ENCODE results near the gene SNX5. TPM values are rescaled to one million over a fixed set of nuclear protein-coding genes. Genes with fewer than 3 reads are reported as not detected.

SNX5 gene
- total and polyA plus RNA-seq, 9 of the 15 experiments (the other 6 are each of a cell fraction or from before 2014, with no cell fraction given), result 53.5 to 276 (median 160) TPM

DNA sequence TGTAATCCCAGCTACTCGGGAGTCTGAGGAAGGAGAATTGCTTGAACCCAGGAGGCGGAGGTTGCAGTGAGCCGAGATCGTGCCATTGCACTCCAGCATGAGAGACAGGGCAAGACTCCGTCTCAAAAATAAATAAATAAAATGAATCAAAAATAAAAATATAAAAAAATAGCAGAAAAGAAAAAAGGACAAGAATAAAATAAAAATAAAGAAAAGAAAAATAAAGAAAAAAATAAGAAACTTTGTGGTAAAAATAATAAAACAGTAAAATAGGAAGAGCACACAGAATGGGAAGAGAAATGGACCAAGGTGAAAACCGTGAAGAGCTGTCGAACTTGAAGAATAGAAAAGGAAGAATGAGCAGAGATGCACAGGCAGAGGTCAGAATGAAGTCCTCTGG lies 63.0 kb downstream of the SNX5 start:
- no peak overlapping the region for H3K4me2 ChIP-seq (ENCODE audit: insufficient read depth, low read length)
- POLR2A ChIA-PET, result no interaction called here
- no peak overlapping the region for H3K9ac ChIP-seq (ENCODE audit: insufficient read depth in 1 of 2, low read depth in 2 of 2, low read length in 2 of 2)
- H3K4me3 ChIP-seq, result no peak overlapping the region
- CTCF ChIA-PET (ENCODE audit: low intra/inter-chr PET ratio), result no interaction called here
- in situ Hi-C loops (cut with MboI), result no loop called here
- ATAC-seq (no peak), FAIRE-seq (no peak), DNase-seq (ENCODE audit: extremely low read depth in 1 of 4, low spot score in 3 of 4) (no peak)
- H4K20me1 ChIP-seq (replicated peaks; ENCODE audit: control insufficient read depth, insufficient read depth, low read length), result no peaks in the 10 kb centered on the region
- H3K9me1 ChIP-seq (ENCODE audit: control insufficient read depth, insufficient read depth, low read length), result no peaks in the 10 kb centered on the region
- no peaks in the 10 kb centered on the region for H3K27me3 ChIP-seq (ENCODE audit: control insufficient read depth in 2 of 2, insufficient read depth in 2 of 2, low read length in 2 of 2)
- peaks cover 3 to 12% of the 10 kb centered on the region in 2 experiments; a peak in 4 of 5 replicates for H3K4me1 ChIP-seq (replicated peaks in 1 of 2; ENCODE audit: control insufficient read depth in 2 of 2, insufficient read depth in 2 of 2, low read length in 2 of 2)
- no peaks in the 10 kb centered on the region for H3K9me3 ChIP-seq (replicated peaks; ENCODE audit: control insufficient read depth, insufficient read depth, low read depth, low read length)
- no peak overlapping the region for H3K27ac ChIP-seq (ENCODE audit: extremely low read depth, low read depth, low read length)
- 56% methylated on average over 6 of the region's 7 CpGs for WGBS (ENCODE audit: insufficient coverage, low coverage, missing lambda C conversion rate)
- H2AFZ ChIP-seq (ENCODE audit: low read depth, low read length), result no peak overlapping the region
- no peaks in the 10 kb centered on the region for H3K36me3 ChIP-seq (ENCODE audit: control insufficient read depth, insufficient read depth, low read length)
- intact Hi-C loops (cut with micrococcal nuclease), result no loop called here
- no peak for TF ChIP-seq TBP (optimal IDR thresholded peaks at IDR 0.05; ENCODE audit: low read depth, low read length)
- TF ChIP-seq RBM17 (IDR thresholded peaks at IDR 0.05; ENCODE audit: borderline replicate concordance, low read depth, low read length), result no peak
- no peak for TF ChIP-seq BHLHE40 (IDR thresholded peaks at IDR 0.05; ENCODE audit: low read length)
- TF ChIP-seq, protein P1, sequence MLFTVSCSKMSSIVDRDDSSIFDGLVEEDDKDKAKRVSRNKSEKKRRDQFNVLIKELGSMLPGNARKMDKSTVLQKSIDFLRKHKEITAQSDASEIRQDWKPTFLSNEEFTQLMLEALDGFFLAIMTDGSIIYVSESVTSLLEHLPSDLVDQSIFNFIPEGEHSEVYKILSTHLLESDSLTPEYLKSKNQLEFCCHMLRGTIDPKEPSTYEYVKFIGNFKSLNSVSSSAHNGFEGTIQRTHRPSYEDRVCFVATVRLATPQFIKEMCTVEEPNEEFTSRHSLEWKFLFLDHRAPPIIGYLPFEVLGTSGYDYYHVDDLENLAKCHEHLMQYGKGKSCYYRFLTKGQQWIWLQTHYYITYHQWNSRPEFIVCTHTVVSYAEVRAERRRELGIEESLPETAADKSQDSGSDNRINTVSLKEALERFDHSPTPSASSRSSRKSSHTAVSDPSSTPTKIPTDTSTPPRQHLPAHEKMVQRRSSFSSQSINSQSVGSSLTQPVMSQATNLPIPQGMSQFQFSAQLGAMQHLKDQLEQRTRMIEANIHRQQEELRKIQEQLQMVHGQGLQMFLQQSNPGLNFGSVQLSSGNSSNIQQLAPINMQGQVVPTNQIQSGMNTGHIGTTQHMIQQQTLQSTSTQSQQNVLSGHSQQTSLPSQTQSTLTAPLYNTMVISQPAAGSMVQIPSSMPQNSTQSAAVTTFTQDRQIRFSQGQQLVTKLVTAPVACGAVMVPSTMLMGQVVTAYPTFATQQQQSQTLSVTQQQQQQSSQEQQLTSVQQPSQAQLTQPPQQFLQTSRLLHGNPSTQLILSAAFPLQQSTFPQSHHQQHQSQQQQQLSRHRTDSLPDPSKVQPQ (CRISPR knock-in tag; IDR thresholded peaks at IDR 0.05; ENCODE audit: borderline replicate concordance), result no peak
- no peak for TF ChIP-seq XRCC3 (IDR thresholded peaks at IDR 0.05)
- no peak for TF ChIP-seq HMGN3 (IDR thresholded peaks at IDR 0.05; ENCODE audit: borderline replicate concordance, extremely low read depth, insufficient read length, low read depth, low read length)
- no peak for TF ChIP-seq SREBF2 (CRISPR knock-in tag; IDR thresholded peaks at IDR 0.05)
- no peak for TF ChIP-seq BRD9 (IDR thresholded peaks at IDR 0.05; ENCODE audit: low read depth, partially characterized antibody)
- TF ChIP-seq, protein P2, sequence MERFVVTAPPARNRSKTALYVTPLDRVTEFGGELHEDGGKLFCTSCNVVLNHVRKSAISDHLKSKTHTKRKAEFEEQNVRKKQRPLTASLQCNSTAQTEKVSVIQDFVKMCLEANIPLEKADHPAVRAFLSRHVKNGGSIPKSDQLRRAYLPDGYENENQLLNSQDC (CRISPR knock-in tag; IDR thresholded peaks at IDR 0.05), result no peak
- no peak for TF ChIP-seq ZBTB43 (CRISPR knock-in tag; IDR thresholded peaks at IDR 0.05)
- no peak for TF ChIP-seq PHTF2 (CRISPR knock-in tag; IDR thresholded peaks at IDR 0.05)
- no peak for TF ChIP-seq SIN3B (IDR thresholded peaks at IDR 0.05; ENCODE audit: low read depth)
- TF ChIP-seq, protein P3, sequence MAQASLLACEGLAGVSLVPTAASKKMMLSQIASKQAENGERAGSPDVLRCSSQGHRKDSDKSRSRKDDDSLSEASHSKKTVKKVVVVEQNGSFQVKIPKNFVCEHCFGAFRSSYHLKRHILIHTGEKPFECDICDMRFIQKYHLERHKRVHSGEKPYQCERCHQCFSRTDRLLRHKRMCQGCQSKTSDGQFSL (CRISPR knock-in tag; IDR thresholded peaks at IDR 0.05), result no peak
- TF ChIP-seq, protein P3 (tag; IDR thresholded peaks at IDR 0.05), result no peak
- TF ChIP-seq BCL6 (CRISPR knock-in tag; IDR thresholded peaks at IDR 0.05), result no peak
- TF ChIP-seq POLR2B (IDR thresholded peaks at IDR 0.05; ENCODE audit: low read depth, partially characterized antibody), result no peak
- no peak for TF ChIP-seq ELF2 (CRISPR knock-in tag; IDR thresholded peaks at IDR 0.05)
- TF ChIP-seq ZKSCAN3 (CRISPR knock-in tag; IDR thresholded peaks at IDR 0.05), result no peak
- BruUV-seq (replicated peaks), result no TSS peak
- no peaks in the 10 kb centered on the region for H3K79me2 ChIP-seq (ENCODE audit: control insufficient read depth, insufficient read depth, low read length)

Measured in K562 (cell line).